ENCODE results near the gene ASPM.
"Not testable (repeated sequence)": the region's sequence is repeated elsewhere in the genome, so short reads cannot be mapped to it uniquely, and the experiment has no call there.

The ASPM gene

DNA sequence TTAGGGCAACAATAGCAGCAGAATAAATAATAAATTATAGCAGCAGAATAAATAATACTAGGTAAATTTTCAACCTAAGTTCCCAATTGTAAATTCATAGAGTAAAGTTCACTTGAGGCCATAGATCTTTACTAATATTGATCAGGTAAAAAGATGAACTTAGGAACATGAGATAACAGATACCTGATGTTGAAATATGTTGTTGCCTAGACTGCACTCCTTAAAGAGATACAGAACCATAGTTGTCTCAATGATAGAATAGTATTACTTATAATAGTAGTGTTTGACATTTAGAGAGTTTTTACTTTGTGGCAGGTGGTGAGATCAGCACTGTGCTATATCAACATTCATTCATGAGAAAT is 79.0 kb downstream of the ASPM start:
- DNase-seq: no peak

DNA sequence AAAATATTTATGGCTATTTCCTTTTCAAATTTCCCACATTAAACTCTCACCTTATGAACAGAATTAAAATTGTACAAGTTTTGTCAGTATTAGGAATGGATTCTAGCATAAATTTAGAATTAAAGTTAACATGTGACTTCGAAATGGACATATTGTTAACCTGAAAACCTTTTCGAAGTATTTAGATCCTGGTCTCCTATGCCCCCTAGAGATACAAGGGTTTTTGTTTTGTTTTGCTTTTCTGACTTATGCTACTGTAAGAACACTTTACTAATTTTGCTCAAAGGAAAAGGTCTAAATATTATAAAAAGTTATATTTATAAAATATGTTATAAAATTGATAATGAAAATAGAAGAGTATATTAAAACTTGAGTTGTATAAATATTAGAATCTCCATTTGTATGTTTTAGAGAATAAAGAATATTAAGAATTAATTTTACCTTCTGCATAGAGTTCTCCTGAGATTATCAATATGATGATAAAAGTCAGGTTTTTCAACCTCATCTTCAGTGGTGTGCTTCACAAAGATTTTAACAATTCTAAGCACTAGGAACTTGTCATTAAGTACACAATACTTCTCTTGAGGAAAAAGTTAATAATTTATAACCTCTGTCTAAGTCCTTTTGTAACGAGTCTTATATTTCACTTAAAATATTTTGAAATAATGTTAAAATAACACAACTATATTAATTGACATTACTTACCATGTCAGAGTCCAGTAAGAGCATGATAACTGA is 79.6 kb downstream of the ASPM start, which contains the start of gene F13B:
Gene F13B (minus strand): TSS at position 542 of the 738 bp plus-strand sequence. CDS start 37 bp downstream, at position 505.
- no peak for DNase-seq

- no peak for DNase-seq
Observed at GRCh38 chr1:197066277-197066676, 80.2 kb downstream of the ASPM start.

- DNase-seq: no peak
Observed at GRCh38 chr1:197065559-197065958, 80.9 kb downstream of the ASPM start.

GRCh38 chr1:197063212-197063611 is 83.3 kb downstream of the ASPM start:
- no peak for DNase-seq

DNA sequence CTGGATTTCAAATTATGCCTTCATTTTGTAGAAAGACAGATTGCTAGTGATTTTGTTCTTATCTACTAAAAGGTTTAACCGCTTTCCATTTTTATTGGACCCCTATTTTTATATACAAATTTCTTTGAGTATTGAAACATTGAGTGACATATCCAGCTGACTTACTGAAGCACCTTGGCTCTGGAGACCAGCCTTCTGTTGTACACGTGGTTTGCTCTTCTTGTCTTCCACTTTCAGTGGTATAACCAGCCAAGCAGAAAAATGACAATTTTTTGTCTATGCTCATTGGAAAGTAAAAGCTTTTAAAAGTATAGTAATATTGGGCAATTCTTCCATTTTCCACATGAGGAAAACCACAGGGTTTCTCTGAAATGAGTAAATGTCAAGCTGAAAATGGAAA is 83.8 kb downstream of the ASPM start:
- no peak for DNase-seq

GRCh38 chr1:197049100-197049499 is 97.4 kb downstream of the ASPM start:
- no peak for DNase-seq

- no peak for DNase-seq
Observed at GRCh38 chr1:197042676-197043341, 103.7 kb downstream of the ASPM start.

- DNase-seq: no peak
Observed at GRCh38 chr1:197041486-197042353, 104.7 kb downstream of the ASPM start.

- DNase-seq: no peak
Observed at GRCh38 chr1:197036861-197037260, 109.6 kb downstream of the ASPM start.

GRCh38 chr1:197034631-197035339 is 111.7 kb downstream of the ASPM start:
- not testable (repeated sequence) for DNase-seq

Measured in NCI-H1694 (cell line).